ENCODE results near the gene IPPK.

DNA sequence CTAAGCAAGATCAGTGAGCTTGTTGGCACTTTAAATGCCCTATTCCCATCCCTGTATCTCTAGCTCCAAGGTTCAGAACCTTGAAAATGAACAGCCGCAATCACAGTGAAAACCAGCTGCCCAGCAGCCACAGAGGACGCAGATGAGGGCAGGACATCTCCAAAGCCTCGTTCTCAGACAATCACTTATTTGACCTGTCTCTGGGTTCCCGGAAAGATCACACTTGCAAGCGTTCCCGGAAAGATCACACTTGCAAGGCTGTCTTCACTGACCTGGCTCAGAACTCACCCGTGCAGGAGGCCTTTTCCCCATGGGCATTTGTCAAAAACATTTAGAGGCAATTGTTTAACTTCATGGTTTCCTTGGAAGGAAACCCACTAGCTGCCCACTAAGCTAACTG lies 25.7 kb downstream of the IPPK start:
- TF ChIP-seq, protein P1, sequence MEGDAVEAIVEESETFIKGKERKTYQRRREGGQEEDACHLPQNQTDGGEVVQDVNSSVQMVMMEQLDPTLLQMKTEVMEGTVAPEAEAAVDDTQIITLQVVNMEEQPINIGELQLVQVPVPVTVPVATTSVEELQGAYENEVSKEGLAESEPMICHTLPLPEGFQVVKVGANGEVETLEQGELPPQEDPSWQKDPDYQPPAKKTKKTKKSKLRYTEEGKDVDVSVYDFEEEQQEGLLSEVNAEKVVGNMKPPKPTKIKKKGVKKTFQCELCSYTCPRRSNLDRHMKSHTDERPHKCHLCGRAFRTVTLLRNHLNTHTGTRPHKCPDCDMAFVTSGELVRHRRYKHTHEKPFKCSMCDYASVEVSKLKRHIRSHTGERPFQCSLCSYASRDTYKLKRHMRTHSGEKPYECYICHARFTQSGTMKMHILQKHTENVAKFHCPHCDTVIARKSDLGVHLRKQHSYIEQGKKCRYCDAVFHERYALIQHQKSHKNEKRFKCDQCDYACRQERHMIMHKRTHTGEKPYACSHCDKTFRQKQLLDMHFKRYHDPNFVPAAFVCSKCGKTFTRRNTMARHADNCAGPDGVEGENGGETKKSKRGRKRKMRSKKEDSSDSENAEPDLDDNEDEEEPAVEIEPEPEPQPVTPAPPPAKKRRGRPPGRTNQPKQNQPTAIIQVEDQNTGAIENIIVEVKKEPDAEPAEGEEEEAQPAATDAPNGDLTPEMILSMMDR (IDR thresholded peaks at IDR 0.05) = no peak
- TF ChIP-seq POLR2A (IDR thresholded peaks at IDR 0.05) = no peak
